SK-MEL-5 (cell line): ENCODE measurements around the gene CPA5. TPM values are rescaled to one million over a fixed set of nuclear protein-coding genes. Genes with fewer than 3 reads are reported as not detected.

ENCODE experiments used
- DNase-seq: peaks from one replicate; pipeline ENCODE4 v3.0.0-alpha.2; 2016; ENCODE audit warnings: low read depth, low spot score
- in situ Hi-C: cut with HindIII; loops from 2 replicates; pipeline ENCODE4 v1.10.0; 2016; ENCODE audit warnings: low sequenced_read_pairs, high pct_unique_total_duplicates, low pct_unique_long_range_greater_than_20kb
- total RNA-seq: library from RNA; depleted of rRNA; stranded (reverse); fragments of >200 nt; shearing (Covaris generic); gene quantifications from 2 replicates; pipeline ENCODE4 v1.2.3, GENCODE V29; 2014

The CPA5 gene
- total RNA-seq, 1 experiment from 2014 or later: not detected

- in situ Hi-C loops: no loop called here
- no peak for DNase-seq
Measured at GRCh38 chr7:130384841-130385599, 40.4 kb downstream of the CPA5 start.

- in situ Hi-C loops: no loop called here
Measured at GRCh38 chr7:130385600-130386066, 41.0 kb downstream of the CPA5 start.

GRCh38 chr7:130386876-130387275 lies 42.3 kb downstream of the CPA5 start:
- in situ Hi-C loops: no loop called here
- no peak for DNase-seq

More at GRCh38 chr7:130385600-130386066, 41.0 kb downstream of the CPA5 start:
- no peak for DNase-seq

- in situ Hi-C loops: no loop called here
- DNase-seq: no peak
Measured at GRCh38 chr7:130387306-130387627, 42.7 kb downstream of the CPA5 start.

GRCh38 chr7:130387628-130388403 lies 43.2 kb downstream of the CPA5 start:
- in situ Hi-C loops: no loop called here
- no peak for DNase-seq

GRCh38 chr7:130388671-130389070 lies 44.1 kb downstream of the CPA5 start:
- in situ Hi-C loops: no loop called here

GRCh38 chr7:130390486-130390885 lies 45.9 kb downstream of the CPA5 start:
- no peak for DNase-seq
- in situ Hi-C loops: no loop called here

More at GRCh38 chr7:130388671-130389070, 44.1 kb downstream of the CPA5 start:
- DNase-seq: no peak

GRCh38 chr7:130393101-130393561 lies 48.5 kb downstream of the CPA5 start:
- in situ Hi-C loops: no loop called here
- no peak for DNase-seq

GRCh38 chr7:130393841-130394411 lies 49.3 kb downstream of the CPA5 start:
- in situ Hi-C loops: no loop called here
- DNase-seq: no peak

- in situ Hi-C loops: no loop called here
Measured at GRCh38 chr7:130394421-130395195, 50.0 kb downstream of the CPA5 start.

GRCh38 chr7:130395421-130395820 lies 50.8 kb downstream of the CPA5 start:
- in situ Hi-C loops: no loop called here
- no peak for DNase-seq

More at GRCh38 chr7:130394421-130395195, 50.0 kb downstream of the CPA5 start:
- no peak for DNase-seq

- in situ Hi-C loops: no loop called here
- DNase-seq: no peak
Measured at GRCh38 chr7:130396109-130396508, 51.5 kb downstream of the CPA5 start.

GRCh38 chr7:130397051-130397757 lies 52.6 kb downstream of the CPA5 start:
- in situ Hi-C loops: no loop called here

GRCh38 chr7:130397758-130398073 lies 53.1 kb downstream of the CPA5 start:
- no peak for DNase-seq
- in situ Hi-C loops: no loop called here

More at GRCh38 chr7:130397051-130397757, 52.6 kb downstream of the CPA5 start:
- no peak for DNase-seq

- in situ Hi-C loops: no loop called here
- DNase-seq: no peak
Measured at GRCh38 chr7:130398526-130399090, 54.0 kb downstream of the CPA5 start.

- in situ Hi-C loops: no loop called here
Measured at GRCh38 chr7:130400120-130400572, 55.5 kb downstream of the CPA5 start.

GRCh38 chr7:130401101-130401500 lies 56.5 kb downstream of the CPA5 start:
- in situ Hi-C loops: no loop called here

More at GRCh38 chr7:130400120-130400572, 55.5 kb downstream of the CPA5 start:
- DNase-seq: no peak

More at GRCh38 chr7:130401101-130401500, 56.5 kb downstream of the CPA5 start:
- DNase-seq: no peak
